Measurements from ENCODE around the gene TLK1. TPM values are rescaled to one million over a fixed set of nuclear protein-coding genes. Genes with fewer than 3 reads are reported as not detected.

TLK1 gene
- total and polyA plus RNA-seq, 4 donors, result 12.3 to 61.8 (median 34.4) TPM

- Histone ChIP-seq H3K9me3 (ENCODE audit: control insufficient read depth, low read length) (no peaks in the 10 kb centered on the region), H3K27me3 (ENCODE audit: control insufficient read depth in 1 of 2, insufficient read depth in 2 of 2, low read length in 1 of 2) (no peaks in the 10 kb centered on the region), H3K27ac (ENCODE audit: low read depth in 1 of 2, low read length in 2 of 2) (no peak overlapping the region), H3K4me3 (ENCODE audit: low read length in 2 of 2) (no peak overlapping the region), H3K4me1 (ENCODE audit: control insufficient read depth in 1 of 2, insufficient read depth in 2 of 2, low read length in 2 of 2) (no peaks in the 10 kb centered on the region), H3K36me3 (ENCODE audit: control insufficient read depth in 1 of 2, insufficient read depth in 2 of 2, low read length in 1 of 2) (no peaks in the 10 kb centered on the region)
- ATAC-seq (ENCODE audit: low FRiP score), result no peak
- intact Hi-C loops (cut with DNase I), result no loop called here
- 97 to 99% methylated on average over 4 of the region's 4 CpGs for WGBS, 2 donors
- no peak for DNase-seq
These were observed 30.3 kb upstream of the TLK1 start for GRCh38 chr2:171191021-171191420.

- no peak for ATAC-seq (ENCODE audit: low FRiP score)
These were observed 27.1 kb upstream of the TLK1 start for GRCh38 chr2:171187819-171188218.

GRCh38 chr2:171187177-171187576, 26.5 kb upstream of the TLK1 start:
- Histone ChIP-seq H3K27ac (ENCODE audit: low read depth in 1 of 2, low read length in 2 of 2) (no peak overlapping the region), H3K4me1 (ENCODE audit: control insufficient read depth in 1 of 2, insufficient read depth in 2 of 2, low read length in 2 of 2) (no peaks in the 10 kb centered on the region), H3K36me3 (ENCODE audit: control insufficient read depth in 1 of 2, insufficient read depth in 2 of 2, low read length in 1 of 2) (no peaks in the 10 kb centered on the region), H3K27me3 (ENCODE audit: control insufficient read depth in 1 of 2, insufficient read depth in 2 of 2, low read length in 1 of 2) (no peaks in the 10 kb centered on the region), H3K4me3 (ENCODE audit: low read length in 2 of 2) (no peak overlapping the region), H3K9me3 (ENCODE audit: control insufficient read depth, low read length) (no peaks in the 10 kb centered on the region)
- intact Hi-C loops (cut with DNase I), result no loop called here
- ATAC-seq (ENCODE audit: low FRiP score) (no peak), DNase-seq (no peak)
- 95 to 97% methylated on average over 2 of the region's 2 CpGs for WGBS, 2 donors

More at GRCh38 chr2:171187819-171188218, 27.1 kb upstream of the TLK1 start:
- no peak for DNase-seq
- H3K4me1 ChIP-seq (ENCODE audit: control insufficient read depth in 1 of 2, insufficient read depth in 2 of 2, low read length in 2 of 2), result no peaks in the 10 kb centered on the region
- no peak overlapping the region for H3K4me3 ChIP-seq (ENCODE audit: low read length in 2 of 2)
- no peaks in the 10 kb centered on the region for H3K9me3 ChIP-seq (ENCODE audit: control insufficient read depth, low read length)
- intact Hi-C loops (cut with DNase I), result no loop called here
- H3K27ac ChIP-seq (ENCODE audit: low read depth in 1 of 2, low read length in 2 of 2), result no peak overlapping the region
- H3K36me3 ChIP-seq (ENCODE audit: control insufficient read depth in 1 of 2, insufficient read depth in 2 of 2, low read length in 1 of 2), result no peaks in the 10 kb centered on the region
- H3K27me3 ChIP-seq (ENCODE audit: control insufficient read depth in 1 of 2, insufficient read depth in 2 of 2, low read length in 1 of 2), result no peaks in the 10 kb centered on the region

GRCh38 chr2:171185941-171186340, 25.2 kb upstream of the TLK1 start:
- intact Hi-C loops (cut with DNase I), result no loop called here
- DNase-seq, result no peak
- H3K27ac ChIP-seq (ENCODE audit: low read depth in 1 of 2, low read length in 2 of 2), result peak overlapping the region in 1 of 2 donors; percentile 19

GRCh38 chr2:171185165-171185818, 24.6 kb upstream of the TLK1 start:
- H3K36me3 ChIP-seq (ENCODE audit: control insufficient read depth in 1 of 2, insufficient read depth in 2 of 2, low read length in 1 of 2), result no peaks in the 10 kb centered on the region
- no peaks in the 10 kb centered on the region for H3K27me3 ChIP-seq (ENCODE audit: control insufficient read depth in 1 of 2, insufficient read depth in 2 of 2, low read length in 1 of 2)
- no peak for DNase-seq
- H3K4me1 ChIP-seq (ENCODE audit: control insufficient read depth in 1 of 2, insufficient read depth in 2 of 2, low read length in 2 of 2), result no peaks in the 10 kb centered on the region
- intact Hi-C loops (cut with DNase I), result no loop called here
- 43 to 54% methylated on average over 2 of the region's 2 CpGs for WGBS, 2 donors
- H3K27ac ChIP-seq (ENCODE audit: low read depth in 1 of 2, low read length in 2 of 2), result no peak overlapping the region
- ATAC-seq (ENCODE audit: low FRiP score), result no peak
- no peaks in the 10 kb centered on the region for H3K9me3 ChIP-seq (ENCODE audit: control insufficient read depth, low read length)
- no peak overlapping the region for H3K4me3 ChIP-seq (ENCODE audit: low read length in 2 of 2)

More at GRCh38 chr2:171185941-171186340, 25.2 kb upstream of the TLK1 start:
- Histone ChIP-seq H3K4me1 (ENCODE audit: control insufficient read depth in 1 of 2, insufficient read depth in 2 of 2, low read length in 2 of 2) (no peaks in the 10 kb centered on the region), H3K36me3 (ENCODE audit: control insufficient read depth in 1 of 2, insufficient read depth in 2 of 2, low read length in 1 of 2) (no peaks in the 10 kb centered on the region), H3K9me3 (ENCODE audit: control insufficient read depth, low read length) (no peaks in the 10 kb centered on the region), H3K4me3 (ENCODE audit: low read length in 2 of 2) (no peak overlapping the region), H3K27me3 (ENCODE audit: control insufficient read depth in 1 of 2, insufficient read depth in 2 of 2, low read length in 1 of 2) (no peaks in the 10 kb centered on the region)
- WGBS, 2 donors, result 31 to 33% methylated on average over 3 of the region's 3 CpGs
- ATAC-seq (ENCODE audit: low FRiP score), result no peak

GRCh38 chr2:171181064-171182049, 20.7 kb upstream of the TLK1 start:
- Histone ChIP-seq H3K27ac (ENCODE audit: low read depth in 1 of 2, low read length in 2 of 2) (no peak overlapping the region), H3K27me3 (ENCODE audit: control insufficient read depth in 1 of 2, insufficient read depth in 2 of 2, low read length in 1 of 2) (no peaks in the 10 kb centered on the region), H3K9me3 (ENCODE audit: control insufficient read depth, low read length) (no peaks in the 10 kb centered on the region), H3K4me1 (ENCODE audit: control insufficient read depth in 1 of 2, insufficient read depth in 2 of 2, low read length in 2 of 2) (no peaks in the 10 kb centered on the region), H3K36me3 (ENCODE audit: control insufficient read depth in 1 of 2, insufficient read depth in 2 of 2, low read length in 1 of 2) (no peaks in the 10 kb centered on the region), H3K4me3 (ENCODE audit: low read length in 2 of 2) (no peak overlapping the region)
- 62 to 66% methylated on average over 9 of the region's 9 CpGs for WGBS, 2 donors
- DNase-seq, result no peak
- no peak for ATAC-seq (ENCODE audit: low FRiP score)
- intact Hi-C loops (cut with DNase I), result no loop called here

- Histone ChIP-seq H3K4me1 (ENCODE audit: control insufficient read depth in 1 of 2, insufficient read depth in 2 of 2, low read length in 2 of 2) (no peaks in the 10 kb centered on the region), H3K27ac (ENCODE audit: low read depth in 1 of 2, low read length in 2 of 2) (no peak overlapping the region), H3K9me3 (ENCODE audit: control insufficient read depth, low read length) (no peaks in the 10 kb centered on the region), H3K27me3 (ENCODE audit: control insufficient read depth in 1 of 2, insufficient read depth in 2 of 2, low read length in 1 of 2) (no peaks in the 10 kb centered on the region), H3K36me3 (ENCODE audit: control insufficient read depth in 1 of 2, insufficient read depth in 2 of 2, low read length in 1 of 2) (no peaks in the 10 kb centered on the region), H3K4me3 (ENCODE audit: low read length in 2 of 2) (no peak overlapping the region)
- ATAC-seq (ENCODE audit: low FRiP score) (no peak), DNase-seq (no peak)
- intact Hi-C loops (cut with DNase I), result no loop called here
- WGBS, 2 donors, result 89 to 91% methylated on average over 3 of the region's 3 CpGs
These were observed 19.7 kb upstream of the TLK1 start for GRCh38 chr2:171180229-171180930.

- Histone ChIP-seq H3K4me3 (ENCODE audit: low read length in 2 of 2) (no peak overlapping the region), H3K27ac (ENCODE audit: low read depth in 1 of 2, low read length in 2 of 2) (no peak overlapping the region), H3K9me3 (ENCODE audit: control insufficient read depth, low read length) (no peaks in the 10 kb centered on the region), H3K36me3 (ENCODE audit: control insufficient read depth in 1 of 2, insufficient read depth in 2 of 2, low read length in 1 of 2) (no peaks in the 10 kb centered on the region), H3K4me1 (ENCODE audit: control insufficient read depth in 1 of 2, insufficient read depth in 2 of 2, low read length in 2 of 2) (no peaks in the 10 kb centered on the region), H3K27me3 (ENCODE audit: control insufficient read depth in 1 of 2, insufficient read depth in 2 of 2, low read length in 1 of 2) (no peaks in the 10 kb centered on the region)
- DNase-seq (no peak), ATAC-seq (ENCODE audit: low FRiP score) (no peak)
- intact Hi-C loops (cut with DNase I), result no loop called here
These were observed 18.3 kb upstream of the TLK1 start for GRCh38 chr2:171178993-171179392.
